NCI-H2196 treated with DMSO at 0.1 percent for 48 hours (cell line): ENCODE measurements around the gene ANKRD49.

ENCODE experiments used
- DNase-seq: peaks from one replicate; lab custom pipeline; 2025; ENCODE audit not compliant: unreplicated experiment; lab: John Stamatoyannopoulos, UW

The ANKRD49 gene

DNA sequence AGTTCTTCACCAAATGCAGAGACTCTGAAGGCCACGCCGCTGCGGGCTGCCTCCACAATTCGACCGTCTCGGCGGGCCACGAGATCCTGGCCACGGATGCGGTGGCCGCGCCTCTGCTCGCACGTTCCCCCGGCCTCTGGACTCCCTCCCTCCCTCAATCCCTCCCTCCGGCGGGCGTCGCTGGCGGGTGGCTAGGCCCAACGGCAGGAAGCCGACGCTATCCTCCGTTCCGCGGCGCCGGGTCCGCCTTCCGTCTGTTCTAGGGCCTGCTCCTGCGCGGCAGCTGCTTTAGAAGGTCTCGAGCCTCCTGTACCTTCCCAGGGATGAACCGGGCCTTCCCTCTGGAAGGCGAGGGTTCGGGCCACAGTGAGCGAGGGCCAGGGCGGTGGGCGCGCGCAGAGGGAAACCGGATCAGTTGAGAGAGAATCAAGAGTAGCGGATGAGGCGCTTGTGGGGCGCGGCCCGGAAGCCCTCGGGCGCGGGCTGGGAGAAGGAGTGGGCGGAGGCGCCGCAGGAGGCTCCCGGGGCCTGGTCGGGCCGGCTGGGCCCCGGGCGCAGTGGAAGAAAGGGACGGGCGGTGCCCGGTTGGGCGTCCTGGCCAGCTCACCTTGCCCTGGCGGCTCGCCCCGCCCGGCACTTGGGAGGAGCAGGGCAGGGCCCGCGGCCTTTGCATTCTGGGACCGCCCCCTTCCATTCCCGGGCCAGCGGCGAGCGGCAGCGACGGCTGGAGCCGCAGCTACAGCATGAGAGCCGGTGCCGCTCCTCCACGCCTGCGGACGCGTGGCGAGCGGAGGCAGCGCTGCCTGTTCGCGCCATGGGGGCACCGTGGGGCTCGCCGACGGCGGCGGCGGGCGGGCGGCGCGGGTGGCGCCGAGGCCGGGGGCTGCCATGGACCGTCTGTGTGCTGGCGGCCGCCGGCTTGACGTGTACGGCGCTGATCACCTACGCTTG is 50.2 kb downstream of the ANKRD49 start, which contains the start of gene FUT4:
FUT4 (plus strand) TSS at position 227 of the 951 bp plus-strand sequence; CDS start at position 440, 213 bp downstream.
- peak; percentile 77 for DNase-seq

DNA sequence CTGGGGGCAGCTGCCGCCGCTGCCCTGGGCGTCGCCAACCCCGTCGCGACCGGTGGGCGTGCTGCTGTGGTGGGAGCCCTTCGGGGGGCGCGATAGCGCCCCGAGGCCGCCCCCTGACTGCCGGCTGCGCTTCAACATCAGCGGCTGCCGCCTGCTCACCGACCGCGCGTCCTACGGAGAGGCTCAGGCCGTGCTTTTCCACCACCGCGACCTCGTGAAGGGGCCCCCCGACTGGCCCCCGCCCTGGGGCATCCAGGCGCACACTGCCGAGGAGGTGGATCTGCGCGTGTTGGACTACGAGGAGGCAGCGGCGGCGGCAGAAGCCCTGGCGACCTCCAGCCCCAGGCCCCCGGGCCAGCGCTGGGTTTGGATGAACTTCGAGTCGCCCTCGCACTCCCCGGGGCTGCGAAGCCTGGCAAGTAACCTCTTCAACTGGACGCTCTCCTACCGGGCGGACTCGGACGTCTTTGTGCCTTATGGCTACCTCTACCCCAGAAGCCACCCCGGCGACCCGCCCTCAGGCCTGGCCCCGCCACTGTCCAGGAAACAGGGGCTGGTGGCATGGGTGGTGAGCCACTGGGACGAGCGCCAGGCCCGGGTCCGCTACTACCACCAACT is 51.0 kb downstream of the ANKRD49 start:
- DNase-seq = no peak

DNA sequence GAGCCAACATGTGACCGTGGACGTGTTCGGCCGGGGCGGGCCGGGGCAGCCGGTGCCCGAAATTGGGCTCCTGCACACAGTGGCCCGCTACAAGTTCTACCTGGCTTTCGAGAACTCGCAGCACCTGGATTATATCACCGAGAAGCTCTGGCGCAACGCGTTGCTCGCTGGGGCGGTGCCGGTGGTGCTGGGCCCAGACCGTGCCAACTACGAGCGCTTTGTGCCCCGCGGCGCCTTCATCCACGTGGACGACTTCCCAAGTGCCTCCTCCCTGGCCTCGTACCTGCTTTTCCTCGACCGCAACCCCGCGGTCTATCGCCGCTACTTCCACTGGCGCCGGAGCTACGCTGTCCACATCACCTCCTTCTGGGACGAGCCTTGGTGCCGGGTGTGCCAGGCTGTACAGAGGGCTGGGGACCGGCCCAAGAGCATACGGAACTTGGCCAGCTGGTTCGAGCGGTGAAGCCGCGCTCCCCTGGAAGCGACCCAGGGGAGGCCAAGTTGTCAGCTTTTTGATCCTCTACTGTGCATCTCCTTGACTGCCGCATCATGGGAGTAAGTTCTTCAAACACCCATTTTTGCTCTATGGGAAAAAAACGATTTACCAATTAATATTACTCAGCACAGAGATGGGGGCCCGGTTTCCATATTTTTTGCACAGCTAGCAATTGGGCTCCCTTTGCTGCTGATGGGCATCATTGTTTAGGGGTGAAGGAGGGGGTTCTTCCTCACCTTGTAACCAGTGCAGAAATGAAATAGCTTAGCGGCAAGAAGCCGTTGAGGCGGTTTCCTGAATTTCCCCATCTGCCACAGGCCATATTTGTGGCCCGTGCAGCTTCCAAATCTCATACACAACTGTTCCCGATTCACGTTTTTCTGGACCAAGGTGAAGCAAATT is 51.7 kb downstream of the ANKRD49 start:
- DNase-seq = no peak

DNA sequence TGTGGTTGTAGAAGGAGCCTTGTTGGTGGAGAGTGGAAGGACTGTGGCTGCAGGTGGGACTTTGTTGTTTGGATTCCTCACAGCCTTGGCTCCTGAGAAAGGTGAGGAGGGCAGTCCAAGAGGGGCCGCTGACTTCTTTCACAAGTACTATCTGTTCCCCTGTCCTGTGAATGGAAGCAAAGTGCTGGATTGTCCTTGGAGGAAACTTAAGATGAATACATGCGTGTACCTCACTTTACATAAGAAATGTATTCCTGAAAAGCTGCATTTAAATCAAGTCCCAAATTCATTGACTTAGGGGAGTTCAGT is 52.3 kb downstream of the ANKRD49 start:
- no peak for DNase-seq

DNA sequence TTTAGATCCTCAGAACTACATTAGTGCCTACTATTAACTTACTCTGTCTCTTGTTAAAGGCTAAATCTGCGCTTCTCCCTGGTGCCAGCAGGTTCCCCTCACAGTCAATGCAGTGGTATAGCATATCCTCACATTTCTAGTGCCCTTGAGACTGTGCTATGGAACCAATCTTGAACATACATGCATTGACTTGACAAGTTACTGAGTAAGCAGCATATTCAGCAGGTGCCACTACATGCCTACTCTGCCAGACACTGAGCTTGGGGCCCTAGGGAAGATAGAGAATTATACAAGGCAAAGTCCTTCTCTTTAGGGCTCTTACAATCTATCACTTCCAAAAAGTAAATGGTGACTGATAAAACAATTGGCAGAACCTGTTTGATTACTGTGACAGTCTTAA is 53.1 kb downstream of the ANKRD49 start:
- no peak for DNase-seq

DNA sequence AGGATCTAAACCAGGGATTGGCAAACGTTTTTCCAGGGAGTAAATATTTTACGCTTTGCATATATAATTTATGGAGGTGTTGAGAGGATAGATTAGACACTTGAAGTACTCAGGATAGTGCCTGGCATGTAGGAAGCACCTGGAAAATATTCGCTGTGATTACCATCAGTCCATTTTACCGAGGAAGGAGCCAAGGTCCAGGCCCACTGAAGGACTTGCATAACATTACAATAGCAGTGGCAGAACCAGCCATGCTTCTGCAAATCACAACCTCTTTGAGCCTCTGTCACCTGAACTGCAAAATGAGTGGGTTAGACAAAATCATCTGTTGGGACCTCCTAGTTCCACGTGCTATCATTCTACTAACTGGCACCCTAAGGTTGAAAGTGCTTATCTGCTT is 55.4 kb downstream of the ANKRD49 start:
- no peak for DNase-seq
